ENCODE measurements around the gene SOWAHA. TPM values are rescaled to one million over a fixed set of nuclear protein-coding genes. Genes with fewer than 3 reads are reported as not detected.

The SOWAHA gene
- total RNA-seq, 1 experiment from 2014 or later = not detected

GRCh38 chr5:132824426-132824825 lies 11.3 kb downstream of the SOWAHA start:
- CTCF ChIA-PET = no interaction called here

GRCh38 chr5:132825033-132825833 lies 12.1 kb downstream of the SOWAHA start:
- H3K27ac ChIP-seq = no peak overlapping the region
- H3K4me3 ChIP-seq = no peak overlapping the region
- no peak for DNase-seq
- H3K4me2 ChIP-seq = no peak overlapping the region
- TF ChIP-seq CTCF (conservative IDR thresholded peaks at IDR 0.05) (no peak), EZH2 (IDR thresholded peaks at IDR 0.05; ENCODE audit: low read depth) (no peak)
- peaks cover 8% of the 10 kb centered on the region; the same call in 1 of the 2 replicates for H3K4me1 ChIP-seq (replicated peaks; ENCODE audit: insufficient read depth)
- H3K79me2 ChIP-seq (ENCODE audit: low read depth) = peaks cover 17% of the 10 kb centered on the region
- intact Hi-C loops (cut with micrococcal nuclease; ENCODE audit: unreplicated experiment) = no loop called here
- H2AFZ ChIP-seq = no peak overlapping the region
- POLR2A ChIA-PET (ENCODE audit: unreplicated experiment) = no interaction called here
- no peaks in the 10 kb centered on the region; the same call in 1 of the 2 replicates for H4K20me1 ChIP-seq (ENCODE audit: insufficient read depth)
- no peaks in the 10 kb centered on the region for H3K27me3 ChIP-seq (ENCODE audit: insufficient read depth, low read depth)
- no TSS peak for BruUV-seq (replicated peaks)
- no peaks in the 10 kb centered on the region for H3K36me3 ChIP-seq (ENCODE audit: low read depth)
- no peaks in the 10 kb centered on the region for H3K9me3 ChIP-seq (ENCODE audit: insufficient read depth, low read depth)
- CTCF ChIA-PET = no interaction called here
- 0 out of 2 replicates have a peak, but pooled peaks cover 7% of the 10 kb centered on the region for H3F3A ChIP-seq (ENCODE audit: insufficient read depth, low read depth)
- H3K9me2 ChIP-seq (ENCODE audit: insufficient read depth) = no peaks in the 10 kb centered on the region

More at GRCh38 chr5:132824426-132824825, 11.3 kb downstream of the SOWAHA start:
- no peaks in the 10 kb centered on the region; the same call in 1 of the 2 replicates for H4K20me1 ChIP-seq (ENCODE audit: insufficient read depth)
- no peaks in the 10 kb centered on the region for H3K27me3 ChIP-seq (ENCODE audit: insufficient read depth, low read depth)
- POLR2A ChIA-PET (ENCODE audit: unreplicated experiment) = no interaction called here
- TF ChIP-seq CTCF (conservative IDR thresholded peaks at IDR 0.05) = no peak
- TF ChIP-seq EZH2 (IDR thresholded peaks at IDR 0.05; ENCODE audit: low read depth) = no peak
- no peak overlapping the region for H2AFZ ChIP-seq
- no peak overlapping the region for H3K27ac ChIP-seq
- peaks cover 13% of the 10 kb centered on the region for H3K79me2 ChIP-seq (ENCODE audit: low read depth)
- no peaks in the 10 kb centered on the region for H3K9me3 ChIP-seq (ENCODE audit: insufficient read depth, low read depth)
- BruUV-seq (replicated peaks) = no TSS peak
- no peaks in the 10 kb centered on the region for H3K36me3 ChIP-seq (ENCODE audit: low read depth)
- H3K4me2 ChIP-seq = no peak overlapping the region
- peaks cover 7% of the 10 kb centered on the region; the same call in 1 of the 2 replicates for H3K4me1 ChIP-seq (replicated peaks; ENCODE audit: insufficient read depth)
- H3K9me2 ChIP-seq (ENCODE audit: insufficient read depth) = no peaks in the 10 kb centered on the region
- H3F3A ChIP-seq (ENCODE audit: insufficient read depth, low read depth) = 0 out of 2 replicates have a peak, but pooled peaks cover 7% of the 10 kb centered on the region
- H3K4me3 ChIP-seq = no peak overlapping the region
- no peak for DNase-seq
- intact Hi-C loops (cut with micrococcal nuclease; ENCODE audit: unreplicated experiment) = no loop called here

- DNase-seq = no peak
- no peaks in the 10 kb centered on the region for H3K27me3 ChIP-seq (ENCODE audit: insufficient read depth, low read depth)
- H4K20me1 ChIP-seq (ENCODE audit: insufficient read depth) = no peaks in the 10 kb centered on the region; the same call in 1 of the 2 replicates
- no peaks in the 10 kb centered on the region for H3K9me2 ChIP-seq (ENCODE audit: insufficient read depth)
- H3K9me3 ChIP-seq (ENCODE audit: insufficient read depth, low read depth) = no peaks in the 10 kb centered on the region
- H3K36me3 ChIP-seq (ENCODE audit: low read depth) = no peaks in the 10 kb centered on the region
- TF ChIP-seq CTCF (conservative IDR thresholded peaks at IDR 0.05) (no peak), EZH2 (IDR thresholded peaks at IDR 0.05; ENCODE audit: low read depth) (no peak)
- ChIA-PET POLR2A (ENCODE audit: unreplicated experiment) (interaction anchor here (0.5 kb wide), 1 partner anchor 109 kb away, joined by 5 read pairs; no protein-coding TSS in a partner anchor), CTCF (no interaction called here)
- H3K79me2 ChIP-seq (ENCODE audit: low read depth) = peaks cover 17% of the 10 kb centered on the region
- H2AFZ ChIP-seq = no peak overlapping the region
- intact Hi-C loops (cut with micrococcal nuclease; ENCODE audit: unreplicated experiment) = no loop called here
- no peak overlapping the region for H3K4me3 ChIP-seq
- no TSS peak for BruUV-seq (replicated peaks)
- no peak overlapping the region for H3K4me2 ChIP-seq
- peaks cover 10% of the 10 kb centered on the region; the same call in 1 of the 2 replicates for H3K4me1 ChIP-seq (replicated peaks; ENCODE audit: insufficient read depth)
- no peak overlapping the region for H3K27ac ChIP-seq
- H3F3A ChIP-seq (ENCODE audit: insufficient read depth, low read depth) = 0 out of 2 replicates have a peak, but pooled peaks cover 4% of the 10 kb centered on the region
Measured at GRCh38 chr5:132825834-132826391, 12.8 kb downstream of the SOWAHA start.

Data from PC-9 (cell line).